SK-N-SH (cell line): Measurements from ENCODE around the gene GRAMD2B.

Experiments
- CHD2 ChIP-seq: fragments of 150-350 bp; IDR thresholded peaks from 2 replicates; pipeline ENCODE4 v1.6.1; 2018; ENCODE audit warnings: low read length; ENCODE audit not compliant: partially characterized antibody
- EZH2phosphoT487 ChIP-seq: fragments of 200-600 bp; sonication (generic); IDR thresholded peaks from 2 replicates; pipeline ENCODE4 v1.6.1; 2017; ENCODE audit warnings: low read depth, mixed run types, mild to moderate bottlenecking, antibody characterized with exemption, moderate library complexity, borderline replicate concordance
- GABPA ChIP-seq: IDR thresholded peaks from 2 replicates; pipeline ENCODE4 v1.4.0; 2012; ENCODE audit warnings: low read depth, mild to moderate bottlenecking
- RAD21 ChIP-seq: IDR thresholded peaks from 2 replicates; pipeline ENCODE4 v1.6.1; 2012; ENCODE audit warnings: mild to moderate bottlenecking, low read length
- TF ChIP-seq, protein P1 (sequence below): fragments of 200-600 bp; sonication (generic); IDR thresholded peaks from 2 replicates; pipeline ENCODE4 v1.6.1; 2017; ENCODE audit warnings: antibody characterized with exemption, mild to moderate bottlenecking, moderate library complexity

DNA sequence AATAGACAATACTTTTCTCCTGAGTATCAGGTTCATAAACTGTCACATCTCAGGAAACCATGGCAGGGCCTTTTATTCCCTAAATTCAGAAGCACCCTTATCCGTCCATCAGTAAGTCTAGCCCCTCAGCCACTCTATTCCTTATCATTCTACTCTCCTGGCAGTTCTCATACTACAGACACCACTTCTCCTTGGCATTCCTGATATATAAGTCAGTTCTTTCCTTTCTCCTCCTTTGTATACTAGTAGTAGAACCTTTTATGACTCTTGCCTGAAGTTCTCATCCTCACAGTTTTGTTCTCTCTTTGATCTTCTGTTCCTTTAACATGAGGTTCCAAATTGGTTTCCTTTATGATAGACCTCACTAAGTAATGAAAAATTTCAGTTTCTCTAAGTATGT is 29.3 kb downstream of the GRAMD2B start:
- TF ChIP-seq, protein P1, sequence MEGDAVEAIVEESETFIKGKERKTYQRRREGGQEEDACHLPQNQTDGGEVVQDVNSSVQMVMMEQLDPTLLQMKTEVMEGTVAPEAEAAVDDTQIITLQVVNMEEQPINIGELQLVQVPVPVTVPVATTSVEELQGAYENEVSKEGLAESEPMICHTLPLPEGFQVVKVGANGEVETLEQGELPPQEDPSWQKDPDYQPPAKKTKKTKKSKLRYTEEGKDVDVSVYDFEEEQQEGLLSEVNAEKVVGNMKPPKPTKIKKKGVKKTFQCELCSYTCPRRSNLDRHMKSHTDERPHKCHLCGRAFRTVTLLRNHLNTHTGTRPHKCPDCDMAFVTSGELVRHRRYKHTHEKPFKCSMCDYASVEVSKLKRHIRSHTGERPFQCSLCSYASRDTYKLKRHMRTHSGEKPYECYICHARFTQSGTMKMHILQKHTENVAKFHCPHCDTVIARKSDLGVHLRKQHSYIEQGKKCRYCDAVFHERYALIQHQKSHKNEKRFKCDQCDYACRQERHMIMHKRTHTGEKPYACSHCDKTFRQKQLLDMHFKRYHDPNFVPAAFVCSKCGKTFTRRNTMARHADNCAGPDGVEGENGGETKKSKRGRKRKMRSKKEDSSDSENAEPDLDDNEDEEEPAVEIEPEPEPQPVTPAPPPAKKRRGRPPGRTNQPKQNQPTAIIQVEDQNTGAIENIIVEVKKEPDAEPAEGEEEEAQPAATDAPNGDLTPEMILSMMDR: no peak
- TF ChIP-seq RAD21 (no peak), GABPA (no peak), EZH2phosphoT487 (no peak), CHD2 (no peak)
